ENCODE results near the gene UGT1A6. TPM values are rescaled to one million over a fixed set of nuclear protein-coding genes. Genes with fewer than 3 reads are reported as not detected.

Gene UGT1A6
- total RNA-seq, 1 donor from 2014 or later = not detected

GRCh38 chr2:233819884-233820773 is 127.4 kb downstream of the UGT1A6 start:
- no peaks in the 10 kb centered on the region for H3K36me3 ChIP-seq
- peaks cover 30% of the 10 kb centered on the region for H3K27me3 ChIP-seq (ENCODE audit: low read depth)
- peaks cover 8% of the 10 kb centered on the region for H3K9me3 ChIP-seq (replicated peaks)
- no peak overlapping the region for H3K4me3 ChIP-seq
- H3K27ac ChIP-seq (replicated peaks) = no peak overlapping the region
- no peak for DNase-seq
- no peak for TF ChIP-seq CTCF (IDR thresholded peaks at IDR 0.05; ENCODE audit: borderline replicate concordance)
- intact Hi-C loops (cut with micrococcal nuclease) = no loop called here
- no peaks in the 10 kb centered on the region for H3K4me1 ChIP-seq

- no peaks in the 10 kb centered on the region for H3K36me3 ChIP-seq
- peaks cover 8% of the 10 kb centered on the region for H3K9me3 ChIP-seq (replicated peaks)
- no peak overlapping the region for H3K4me3 ChIP-seq
- intact Hi-C loops (cut with micrococcal nuclease) = no loop called here
- DNase-seq = no peak
- no peak for TF ChIP-seq CTCF (IDR thresholded peaks at IDR 0.05; ENCODE audit: borderline replicate concordance)
- peaks cover 30% of the 10 kb centered on the region for H3K27me3 ChIP-seq (ENCODE audit: low read depth)
- no peaks in the 10 kb centered on the region for H3K4me1 ChIP-seq
- H3K27ac ChIP-seq (replicated peaks) = no peak overlapping the region
Observed at GRCh38 chr2:233820774-233821105, 128.1 kb downstream of the UGT1A6 start.

- H3K27ac ChIP-seq (replicated peaks) = no peak overlapping the region
- TF ChIP-seq CTCF (IDR thresholded peaks at IDR 0.05; ENCODE audit: borderline replicate concordance) = no peak
- no peak for DNase-seq
- intact Hi-C loops (cut with micrococcal nuclease) = no loop called here
- peaks cover 30% of the 10 kb centered on the region for H3K27me3 ChIP-seq (ENCODE audit: low read depth)
- H3K9me3 ChIP-seq (replicated peaks) = peaks cover 5% of the 10 kb centered on the region
- H3K4me1 ChIP-seq = no peaks in the 10 kb centered on the region
- H3K4me3 ChIP-seq = no peak overlapping the region
- H3K36me3 ChIP-seq = no peaks in the 10 kb centered on the region
Observed at GRCh38 chr2:233821196-233821595, 128.5 kb downstream of the UGT1A6 start.

GRCh38 chr2:233821709-233822100 is 129.0 kb downstream of the UGT1A6 start:
- H3K4me3 ChIP-seq = no peak overlapping the region
- H3K27me3 ChIP-seq (ENCODE audit: low read depth) = peaks cover 30% of the 10 kb centered on the region
- H3K36me3 ChIP-seq = no peaks in the 10 kb centered on the region
- H3K4me1 ChIP-seq = no peaks in the 10 kb centered on the region
- TF ChIP-seq CTCF (IDR thresholded peaks at IDR 0.05; ENCODE audit: borderline replicate concordance) = no peak
- DNase-seq = no peak
- intact Hi-C loops (cut with micrococcal nuclease) = no loop called here
- H3K9me3 ChIP-seq (replicated peaks) = peaks cover 7% of the 10 kb centered on the region
- H3K27ac ChIP-seq (replicated peaks) = no peak overlapping the region

- no peak for DNase-seq
- no peak for TF ChIP-seq CTCF (IDR thresholded peaks at IDR 0.05; ENCODE audit: borderline replicate concordance)
- Histone ChIP-seq H3K27ac (replicated peaks) (no peak overlapping the region), H3K27me3 (ENCODE audit: low read depth) (peaks cover 30% of the 10 kb centered on the region), H3K4me3 (no peak overlapping the region), H3K9me3 (replicated peaks) (peaks cover 8% of the 10 kb centered on the region), H3K4me1 (no peaks in the 10 kb centered on the region), H3K36me3 (no peaks in the 10 kb centered on the region)
- intact Hi-C loops (cut with micrococcal nuclease) = no loop called here
Observed at GRCh38 chr2:233822101-233822771, 129.5 kb downstream of the UGT1A6 start.

Other genes with a start within 250 kb of the UGT1A6 start
- 20.0 TPM for gene USP40, start 126.1 kb upstream of the UGT1A6 start, total RNA-seq
- gene UGT1A8, start 75.3 kb upstream of the UGT1A6 start, total RNA-seq = not detected
- gene UGT1A10, start 56.4 kb upstream of the UGT1A6 start, total RNA-seq = not detected
- not detected for gene UGT1A9, start 21.0 kb upstream of the UGT1A6 start, total RNA-seq
- gene UGT1A7, start 11.0 kb upstream of the UGT1A6 start, total RNA-seq = not detected
- not detected for gene UGT1A5, start 20.0 kb downstream of the UGT1A6 start, total RNA-seq
- not detected for gene UGT1A4, start 25.8 kb downstream of the UGT1A6 start, total RNA-seq
- gene UGT1A3, start 36.2 kb downstream of the UGT1A6 start, total RNA-seq = not detected
- not detected for gene UGT1A1, start 67.4 kb downstream of the UGT1A6 start, total RNA-seq
- gene MROH2A, start 85.4 kb downstream of the UGT1A6 start, total RNA-seq = not detected
- gene HJURP, start 161.6 kb downstream of the UGT1A6 start, total RNA-seq = 0.36 TPM
- not detected for gene TRPM8, start 224.5 kb downstream of the UGT1A6 start, total RNA-seq